MG63 (cell line): ENCODE results near the gene BIN2. TPM values are rescaled to one million over a fixed set of nuclear protein-coding genes. Genes with fewer than 3 reads are reported as not detected.
"Not testable (repeated sequence)": the region's sequence is repeated elsewhere in the genome, so short reads cannot be mapped to it uniquely, and the experiment has no call there.

ENCODE experiments used
- DNase-seq: peaks from one replicate; pipeline ENCODE4 v3.0.0-alpha.2; 2020
- H3K27me3 ChIP-seq: fragments of 250-450 bp; sonication (Bioruptor Pico); 2 replicates; pipeline ENCODE4 v1.5.1; 2020; ENCODE audit warnings: mild to moderate bottlenecking, moderate library complexity
- H3K36me3 ChIP-seq: fragments of 250-450 bp; sonication (Bioruptor Pico); 2 replicates; pipeline ENCODE4 v1.5.1; 2020; ENCODE audit warnings: mild to moderate bottlenecking, moderate library complexity
- H3K4me3 ChIP-seq: fragments of 250-450 bp; sonication (Bioruptor Pico); 2 replicates; pipeline ENCODE4 v1.5.1; 2020; ENCODE audit warnings: mild to moderate bottlenecking, moderate library complexity
- H3K9me3 ChIP-seq: fragments of 250-450 bp; sonication (Bioruptor Pico); 2 replicates; pipeline ENCODE4 v1.5.1; 2020; ENCODE audit warnings: mild to moderate bottlenecking, moderate library complexity
- total RNA-seq: library from RNA; depleted of rRNA; stranded (reverse); fragments of >200 nt; shearing (Covaris generic); gene quantifications from 2 replicates; pipeline ENCODE4 v1.2.3, GENCODE V29; 2014; ENCODE audit warnings: low replicate concordance

The BIN2 gene
- total RNA-seq, 1 experiment from 2014 or later = not detected

DNA sequence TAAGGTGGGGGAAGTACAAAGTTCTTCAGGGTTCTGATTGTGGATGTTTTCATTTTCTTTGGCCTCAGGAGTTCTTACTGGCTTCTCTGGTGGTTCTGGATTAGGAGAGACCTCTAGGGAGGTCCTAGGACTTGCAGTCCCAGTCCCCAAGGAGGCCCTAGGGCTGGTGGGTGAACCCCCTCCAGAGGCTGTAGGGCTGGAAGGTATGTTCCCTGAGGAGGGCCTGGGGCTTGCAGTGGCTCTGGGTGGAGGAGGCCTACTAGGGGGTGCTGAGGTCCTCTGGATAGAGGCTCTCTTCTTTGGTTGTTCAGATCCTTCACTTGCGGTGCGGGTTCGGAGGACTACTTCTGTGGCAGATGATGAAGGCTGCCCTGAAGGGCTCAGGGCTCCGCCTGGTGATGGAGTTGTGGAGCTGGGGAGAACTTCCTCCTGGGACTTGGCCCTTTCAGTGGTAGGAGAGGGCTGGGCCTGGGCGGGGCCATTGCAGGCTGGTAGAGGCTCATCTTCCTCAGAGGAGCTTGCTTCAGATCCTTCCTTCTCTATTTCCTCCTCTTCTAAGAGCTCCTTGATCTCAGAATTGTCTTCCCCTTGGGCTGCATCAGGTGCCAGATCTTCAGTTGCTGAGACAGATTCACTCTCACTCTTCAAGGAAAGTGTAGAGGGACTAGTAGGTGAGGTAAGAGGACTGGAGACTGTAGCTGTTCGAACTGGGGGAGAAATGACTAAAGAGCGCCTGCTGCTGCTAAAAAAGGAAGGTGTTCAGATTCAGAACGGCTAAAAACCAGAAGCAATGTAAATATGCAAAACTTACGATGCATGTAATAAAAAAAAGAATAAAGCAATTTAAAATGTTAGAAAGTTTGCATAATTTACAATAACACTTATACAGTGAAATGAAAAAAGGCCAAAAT lies 32.1 kb downstream of the BIN2 start:
- not testable (repeated sequence) for DNase-seq, H3K4me3 ChIP-seq

DNA sequence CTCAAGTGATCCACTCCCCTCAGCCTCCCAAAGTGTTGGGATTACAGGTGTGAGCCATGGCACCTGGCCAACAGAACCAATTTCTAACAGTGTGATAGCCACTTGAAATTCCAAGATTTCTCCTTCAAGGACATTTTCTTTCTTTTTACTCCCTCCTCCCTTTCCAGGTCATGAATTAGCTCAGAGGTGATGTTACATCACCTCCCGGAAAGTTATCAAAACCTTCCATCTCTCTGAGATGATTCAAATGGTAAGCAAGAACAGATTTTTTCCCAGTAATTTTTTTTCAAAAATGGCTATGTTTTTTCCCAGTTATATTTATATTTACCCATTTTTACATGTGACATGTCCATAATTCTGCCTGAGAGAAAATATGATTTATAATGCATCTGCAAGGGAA lies 38.1 kb downstream of the BIN2 start:
- no peak for DNase-seq
- Histone ChIP-seq H3K36me3 (no peaks in the 10 kb centered on the region), H3K27me3 (no peaks in the 10 kb centered on the region), H3K9me3 (no peaks in the 10 kb centered on the region), H3K4me3 (no peak overlapping the region)

More for the DNA sequence above, 32.1 kb downstream of the BIN2 start:
- H3K27me3 ChIP-seq, H3K9me3 ChIP-seq, H3K36me3 ChIP-seq: not testable (repeated sequence)

DNA sequence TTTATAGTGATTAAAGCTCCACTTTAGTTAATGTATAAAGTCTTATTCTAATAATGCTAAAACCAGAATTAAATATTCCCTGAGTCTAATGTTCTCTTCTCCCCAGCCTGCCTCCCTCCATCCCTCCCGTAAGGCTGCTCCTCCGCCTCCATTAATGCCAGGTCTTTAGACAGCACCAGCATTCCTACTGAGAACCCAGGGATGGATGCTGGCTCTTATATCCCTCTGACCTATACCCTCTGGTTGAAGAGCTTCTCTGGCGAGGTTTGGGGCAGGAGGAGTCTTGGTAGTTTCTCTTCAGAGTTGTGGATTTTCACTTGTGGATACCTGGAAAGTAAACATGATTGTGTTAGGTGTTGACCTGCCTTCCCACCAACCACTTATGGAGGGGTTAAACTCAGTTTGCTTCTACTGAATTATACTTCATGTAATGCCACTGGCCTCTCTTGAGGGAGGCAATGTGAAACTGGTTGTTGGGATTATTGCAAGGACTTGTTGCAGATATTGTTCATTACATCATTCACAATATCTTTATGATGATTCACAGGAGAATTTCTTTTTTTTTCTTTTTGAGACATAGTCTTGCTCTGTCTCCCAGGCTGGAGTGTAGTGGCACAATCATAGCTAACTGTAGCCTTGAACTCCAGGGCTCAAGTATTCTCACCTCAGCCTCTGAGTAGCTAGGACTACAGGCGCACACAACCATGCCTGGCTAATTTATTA lies 42.6 kb downstream of the BIN2 start:
- H3K36me3 ChIP-seq = no peaks in the 10 kb centered on the region
- H3K9me3 ChIP-seq = no peaks in the 10 kb centered on the region
- H3K4me3 ChIP-seq = no peak overlapping the region
- DNase-seq = no peak
- no peaks in the 10 kb centered on the region for H3K27me3 ChIP-seq

DNA sequence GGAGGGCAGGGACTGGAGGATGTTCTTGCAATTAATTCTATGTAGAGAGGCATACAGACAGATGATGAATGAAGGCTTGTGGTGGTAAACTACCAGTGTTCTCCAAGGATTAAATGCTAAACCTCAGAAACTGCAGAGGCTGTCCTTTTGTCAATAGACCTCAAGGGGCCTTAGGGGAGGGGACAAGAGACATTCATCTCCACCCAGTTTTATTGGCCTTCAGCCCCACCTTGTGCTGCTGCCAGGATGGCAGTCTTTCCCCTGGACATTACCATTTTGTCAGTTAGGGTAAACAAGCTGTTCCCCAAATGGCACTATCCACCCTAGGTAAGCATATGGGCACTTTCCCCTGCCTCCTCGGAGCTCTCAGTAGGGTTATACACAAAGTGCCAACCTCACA lies 48.9 kb downstream of the BIN2 start:
- Histone ChIP-seq H3K4me3 (no peak overlapping the region), H3K27me3 (no peaks in the 10 kb centered on the region), H3K9me3 (no peaks in the 10 kb centered on the region), H3K36me3 (no peaks in the 10 kb centered on the region)
- no peak for DNase-seq

DNA sequence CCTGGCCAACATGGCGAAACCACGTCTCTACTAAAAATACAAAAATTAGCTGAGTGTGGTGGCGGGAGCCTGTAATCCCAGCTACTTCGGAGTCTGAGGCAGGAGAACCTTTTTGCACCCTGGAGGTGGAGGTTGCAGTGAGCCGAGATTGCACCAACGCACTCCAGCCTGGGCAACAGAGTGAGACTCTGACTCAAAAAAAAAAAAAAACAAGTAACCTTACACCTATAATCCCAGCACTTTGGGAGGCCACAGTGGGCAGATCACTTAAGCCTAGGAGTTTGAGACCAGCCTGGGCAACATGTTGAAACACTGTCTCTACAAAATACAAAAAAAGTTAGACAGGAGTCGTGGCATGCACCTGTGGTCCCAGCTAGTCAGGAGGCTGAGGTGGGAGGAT lies 51.2 kb downstream of the BIN2 start:
- H3K27me3 ChIP-seq, H3K36me3 ChIP-seq, H3K9me3 ChIP-seq, DNase-seq, H3K4me3 ChIP-seq: not testable (repeated sequence)

DNA sequence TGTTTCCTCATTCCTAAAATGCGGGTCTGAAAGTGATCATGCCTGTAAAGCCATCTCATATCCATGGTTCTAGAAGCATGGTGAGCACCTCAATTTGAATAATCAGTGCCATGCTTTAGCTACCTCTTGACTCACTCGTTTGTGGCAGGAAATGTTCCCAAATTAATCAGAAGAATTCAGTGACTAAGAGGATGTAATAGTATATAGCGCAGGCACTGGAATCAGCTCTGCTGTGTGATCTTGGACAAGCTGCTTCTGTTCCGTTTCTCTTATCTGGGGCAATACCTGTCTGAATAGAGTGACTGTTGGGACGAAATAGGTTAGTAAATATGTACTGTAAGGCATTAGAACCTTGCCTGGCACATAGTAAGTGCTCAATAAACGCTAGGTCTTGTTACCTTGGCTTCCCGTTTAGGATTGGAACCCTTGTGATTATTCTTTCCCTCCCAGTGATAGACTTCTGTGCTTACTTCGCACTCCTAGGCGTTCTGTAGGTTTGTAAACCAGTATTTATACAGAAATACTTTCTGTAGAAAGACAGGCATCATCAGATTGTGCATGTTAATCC lies 52.9 kb downstream of the BIN2 start:
- Histone ChIP-seq H3K9me3 (no peaks in the 10 kb centered on the region), H3K36me3 (no peaks in the 10 kb centered on the region), H3K4me3 (peak overlapping the region; percentile 69), H3K27me3 (no peaks in the 10 kb centered on the region)
- DNase-seq = peak; percentile 8

DNA sequence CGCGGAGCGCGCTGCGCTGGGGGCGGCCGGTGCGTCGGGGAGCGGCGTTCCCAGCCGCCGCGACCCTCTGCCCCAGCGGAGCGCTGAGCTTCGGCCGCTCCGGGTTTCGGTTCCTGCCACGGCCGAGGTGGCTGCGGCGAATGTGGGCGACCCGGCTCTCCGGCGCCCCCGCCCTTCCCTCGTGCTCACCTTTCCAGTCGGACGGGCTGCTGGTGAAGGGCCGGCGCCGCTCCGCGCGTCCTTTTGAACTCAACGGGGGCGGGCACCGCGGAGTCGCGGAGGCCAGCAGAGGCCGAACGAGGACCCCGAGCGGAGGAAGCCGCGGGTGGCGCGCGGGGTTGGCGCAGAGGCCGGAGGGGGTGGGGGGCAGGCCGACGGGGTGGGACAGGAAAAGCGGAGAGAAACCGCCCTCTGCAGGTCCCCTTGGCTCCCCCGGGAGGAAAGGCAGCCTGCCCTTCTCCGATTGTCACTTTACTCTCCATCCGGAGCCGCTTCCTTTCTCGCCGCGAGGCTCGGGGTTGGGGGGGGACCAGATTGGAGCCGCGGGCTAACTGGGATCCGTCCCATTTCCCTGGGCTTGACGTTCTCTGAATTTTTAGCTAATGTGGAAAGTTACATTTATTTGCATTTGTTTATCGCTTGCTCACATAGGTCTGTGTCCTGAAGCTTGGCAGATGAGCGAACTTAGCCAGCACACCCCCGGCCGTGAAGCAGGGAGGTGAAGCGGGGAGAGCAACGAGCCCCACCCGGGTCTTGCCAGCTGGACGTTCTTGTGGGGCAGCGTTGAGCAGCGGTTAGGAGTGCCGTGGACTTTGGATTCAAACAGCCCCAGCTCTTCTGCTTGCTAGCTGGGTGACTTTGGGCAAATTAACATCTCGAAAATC lies 53.7 kb downstream of the BIN2 start, which contains the start of gene SMAGP:
SMAGP (minus strand) TSS at position 349 of the 884 bp plus-strand sequence. CDS start 1,137 bp downstream, outside the sequence.
- Histone ChIP-seq H3K27me3 (no peaks in the 10 kb centered on the region), H3K36me3 (no peaks in the 10 kb centered on the region), H3K4me3 (peak within 1 kb of the TSS; percentile 69), H3K9me3 (no peaks in the 10 kb centered on the region)
- peak; percentile 59 for DNase-seq

DNA sequence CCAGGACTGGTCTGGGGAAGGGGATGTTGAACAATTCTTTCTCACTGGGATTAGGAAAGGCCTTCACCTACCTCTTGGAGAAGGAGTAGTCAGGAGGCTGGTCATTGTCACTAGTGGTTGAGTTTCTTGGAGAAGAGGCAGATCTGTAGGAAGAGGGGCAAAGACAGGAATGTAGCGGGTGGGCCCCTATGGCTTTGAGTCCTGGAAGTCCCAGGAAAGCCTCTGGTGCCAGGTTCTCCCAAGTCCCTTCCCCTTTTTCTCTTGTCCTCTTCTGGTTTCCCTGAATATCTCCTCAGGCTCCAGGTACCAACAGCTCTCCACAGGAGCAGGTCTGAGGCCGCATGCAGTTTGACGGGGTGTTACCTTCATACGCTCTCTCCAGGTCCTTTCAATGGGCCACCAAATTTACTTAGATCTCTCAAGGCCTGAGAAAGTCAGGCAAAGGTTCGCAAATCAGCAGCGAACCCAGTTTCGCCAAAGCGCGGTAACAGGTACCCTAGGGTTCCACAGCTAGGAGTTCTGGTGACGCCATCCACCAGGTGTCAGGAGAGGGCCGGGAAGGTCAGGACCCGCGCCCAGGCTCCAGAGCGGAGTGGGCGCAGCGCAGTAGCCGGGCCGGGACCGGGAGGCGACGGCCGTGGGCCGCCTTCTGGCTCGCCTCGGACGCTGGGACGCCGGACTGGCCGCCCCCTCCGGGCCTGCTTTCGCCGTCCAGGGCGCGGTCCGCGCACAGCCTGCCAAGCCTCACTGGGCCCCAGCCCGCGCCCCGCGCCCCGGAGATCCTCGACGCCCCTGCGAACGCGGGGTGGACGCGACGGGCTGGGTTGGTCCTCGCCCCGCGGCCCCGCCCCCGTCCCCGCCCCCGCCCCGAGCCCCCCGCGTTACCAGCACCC lies 54.6 kb downstream of the BIN2 start:
- Histone ChIP-seq H3K27me3 (no peaks in the 10 kb centered on the region), H3K9me3 (no peaks in the 10 kb centered on the region), H3K36me3 (no peaks in the 10 kb centered on the region), H3K4me3 (peak overlapping the region; percentile 69; the same call in 1 of the 2 replicates)
- DNase-seq = peak; percentile 36

DNA sequence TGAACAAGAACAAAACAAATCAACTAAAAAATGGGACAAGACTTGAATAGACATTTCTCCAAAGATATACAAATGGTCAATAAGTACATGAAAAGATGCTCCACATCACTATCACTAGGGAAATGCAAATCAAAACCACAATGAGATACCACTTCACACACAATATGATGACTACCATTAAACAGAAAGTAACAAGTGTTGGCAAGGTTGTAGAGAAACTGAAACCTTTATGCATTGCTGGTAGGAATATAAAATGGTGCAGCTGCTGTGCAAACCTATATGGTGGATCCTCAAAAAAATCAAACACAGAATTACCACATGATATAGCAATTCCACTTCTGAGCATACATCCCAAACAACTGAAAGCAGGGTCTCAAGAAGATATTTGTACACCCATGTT lies 59.0 kb downstream of the BIN2 start:
- Histone ChIP-seq H3K4me3 (no peak overlapping the region), H3K9me3 (no peaks in the 10 kb centered on the region), H3K36me3 (no peaks in the 10 kb centered on the region), H3K27me3 (no peaks in the 10 kb centered on the region)
- DNase-seq = no peak

DNA sequence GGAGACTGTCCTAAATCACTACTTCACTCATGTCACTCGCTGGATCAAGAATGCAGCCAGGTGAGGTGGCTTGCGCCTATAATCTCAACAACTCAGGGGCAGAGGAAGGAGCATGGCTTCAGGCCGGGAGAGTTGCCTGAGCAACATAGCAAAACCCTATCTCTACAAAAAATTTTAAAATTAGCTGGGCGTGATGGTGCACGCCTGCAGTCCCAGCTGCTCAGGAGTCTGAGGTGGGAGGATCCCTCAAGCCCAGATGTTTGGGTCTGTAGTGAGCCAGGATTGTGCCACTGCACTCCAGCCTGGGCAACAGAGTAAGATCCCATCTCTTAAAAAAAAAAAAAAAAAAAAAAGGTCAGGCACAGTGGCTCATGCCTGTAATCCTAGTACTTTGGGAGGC lies 59.7 kb downstream of the BIN2 start:
- H3K27me3 ChIP-seq = no peaks in the 10 kb centered on the region
- DNase-seq = no peak
- no peaks in the 10 kb centered on the region for H3K9me3 ChIP-seq
- no peak overlapping the region for H3K4me3 ChIP-seq
- no peaks in the 10 kb centered on the region for H3K36me3 ChIP-seq

DNA sequence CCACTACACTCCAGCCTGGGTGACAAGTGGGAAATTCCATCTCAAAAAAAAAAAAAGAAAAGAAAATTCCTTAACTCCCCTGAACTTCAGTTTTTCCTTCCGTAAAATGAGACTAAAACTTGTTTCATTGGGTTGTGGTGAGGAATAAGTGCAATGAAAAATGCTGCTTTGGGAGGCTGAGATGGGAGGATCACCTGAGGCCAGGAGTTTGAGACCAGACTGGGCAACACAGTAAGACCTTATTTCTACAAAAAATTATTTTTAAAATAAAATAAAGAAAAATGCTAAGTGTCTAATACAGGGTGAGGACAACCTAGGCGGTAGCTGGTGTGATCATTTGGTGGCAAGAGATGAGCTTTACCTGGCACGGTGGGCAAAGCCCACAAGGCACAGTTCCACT lies 60.6 kb downstream of the BIN2 start:
- no peak for DNase-seq
- no peaks in the 10 kb centered on the region for H3K27me3 ChIP-seq
- no peaks in the 10 kb centered on the region for H3K9me3 ChIP-seq
- H3K36me3 ChIP-seq = no peaks in the 10 kb centered on the region
- no peak overlapping the region for H3K4me3 ChIP-seq

DNA sequence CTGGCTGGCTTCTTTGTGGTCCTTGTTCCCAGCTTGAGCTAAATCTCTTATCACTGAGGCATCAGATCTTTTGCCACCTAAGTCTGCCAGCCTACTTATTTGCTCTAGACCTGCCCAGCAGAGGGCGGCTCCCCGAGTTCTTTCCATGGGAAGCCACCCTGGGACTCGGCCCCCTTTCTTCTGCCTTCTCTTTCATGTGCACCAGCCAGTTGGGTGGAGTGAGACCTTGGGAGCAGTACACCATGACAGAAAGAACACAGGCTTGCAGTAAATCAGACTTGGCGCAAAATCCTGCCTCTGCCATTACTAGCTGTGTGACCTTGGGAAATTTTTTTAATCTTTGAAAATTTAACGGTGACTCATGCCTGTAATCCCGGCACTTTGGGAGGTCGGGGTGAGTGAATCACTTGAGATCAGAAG lies 61.2 kb downstream of the BIN2 start:
- DNase-seq = peak; percentile 58
- Histone ChIP-seq H3K36me3 (no peaks in the 10 kb centered on the region), H3K9me3 (no peaks in the 10 kb centered on the region), H3K27me3 (no peaks in the 10 kb centered on the region), H3K4me3 (no peak overlapping the region)

DNA sequence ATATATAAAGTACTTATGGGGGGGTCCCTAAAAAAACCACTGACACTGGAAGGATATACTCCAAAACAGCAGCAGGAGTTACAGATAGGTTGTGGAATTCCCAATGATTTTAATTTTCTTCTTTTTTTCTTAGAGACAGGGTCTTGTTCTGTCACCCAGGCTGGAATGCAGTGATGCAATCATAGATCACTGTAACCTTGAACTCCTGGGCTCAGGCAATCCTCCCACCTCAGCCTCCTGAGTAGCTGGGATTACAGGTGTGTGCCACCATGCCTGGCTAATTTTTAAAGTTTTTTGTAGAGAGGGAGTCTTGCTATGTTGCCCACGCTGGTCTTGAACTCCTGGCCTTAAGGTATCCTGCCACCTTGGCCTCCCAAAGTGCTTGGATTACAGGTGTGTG lies 64.4 kb downstream of the BIN2 start:
- H3K36me3 ChIP-seq, H3K4me3 ChIP-seq, DNase-seq, H3K9me3 ChIP-seq, H3K27me3 ChIP-seq: not testable (repeated sequence)

DNA sequence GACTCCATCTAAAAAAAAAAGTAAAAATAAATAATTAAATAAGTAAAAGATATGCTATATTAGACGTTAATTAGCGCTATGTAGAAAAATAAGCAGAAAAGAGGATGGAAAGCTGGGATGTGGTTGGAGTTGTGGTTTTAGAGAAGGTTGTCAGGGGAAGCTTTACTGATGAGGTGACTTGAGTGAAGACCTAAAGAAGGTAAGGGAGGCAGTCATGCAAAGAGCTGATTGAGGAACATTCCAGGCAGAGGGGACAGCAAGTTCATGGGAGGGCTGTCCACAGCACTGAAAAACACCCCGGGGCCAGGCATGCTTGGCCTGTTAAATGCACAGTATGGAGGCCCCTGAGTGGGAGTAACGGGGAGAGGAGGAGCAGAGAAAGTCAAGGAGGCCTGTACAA lies 69.4 kb downstream of the BIN2 start:
- no peak for DNase-seq
- H3K27me3 ChIP-seq = no peaks in the 10 kb centered on the region

DNA sequence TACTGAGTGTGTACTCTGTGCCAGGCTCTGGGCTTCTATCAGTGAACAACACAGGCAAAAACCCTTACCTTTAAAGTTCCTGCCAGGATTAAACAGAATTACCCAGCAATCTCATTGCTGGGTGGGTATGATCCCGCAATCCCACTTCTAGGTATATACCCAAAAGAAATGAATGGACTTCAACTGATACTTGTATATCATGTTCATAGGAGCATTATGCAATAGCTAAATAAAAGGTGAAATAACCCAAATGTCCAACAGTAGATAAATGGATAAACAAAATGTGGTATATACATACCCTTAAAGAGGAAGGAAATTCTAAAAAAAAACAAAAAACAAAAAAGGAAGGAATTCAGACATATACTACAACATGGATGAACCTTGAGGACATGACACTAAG lies 70.7 kb downstream of the BIN2 start:
- Histone ChIP-seq H3K36me3 (no peaks in the 10 kb centered on the region), H3K9me3 (no peaks in the 10 kb centered on the region), H3K4me3 (no peak overlapping the region), H3K27me3 (no peaks in the 10 kb centered on the region)
- DNase-seq = no peak

More for the DNA sequence above, 69.4 kb downstream of the BIN2 start:
- Histone ChIP-seq H3K4me3 (no peak overlapping the region), H3K9me3 (no peaks in the 10 kb centered on the region), H3K36me3 (no peaks in the 10 kb centered on the region)
